ENCODE results near the gene FAM219A. TPM values are rescaled to one million over a fixed set of nuclear protein-coding genes. Genes with fewer than 3 reads are reported as not detected.
"Not testable (repeated sequence)": the region's sequence is repeated elsewhere in the genome, so short reads cannot be mapped to it uniquely, and the experiment has no call there.

Gene FAM219A
- total RNA-seq, 1 donor, result 2.0 TPM

GRCh38 chr9:34374339-34374738, 84.0 kb downstream of the FAM219A start:
- H3K4me3 ChIP-seq (ENCODE audit: low read length), result no peak overlapping the region
- no peaks in the 10 kb centered on the region for H3K27me3 ChIP-seq (ENCODE audit: insufficient read depth, low read length)
- peaks cover 16% of the 10 kb centered on the region for H3K4me1 ChIP-seq (ENCODE audit: insufficient read depth, low read length)
- H3K9me3 ChIP-seq (ENCODE audit: low read depth, low read length), result no peaks in the 10 kb centered on the region

GRCh38 chr9:34373749-34374148, 84.6 kb downstream of the FAM219A start:
- Histone ChIP-seq H3K4me3 (ENCODE audit: low read length) (no peak overlapping the region), H3K4me1 (ENCODE audit: insufficient read depth, low read length) (peaks cover 16% of the 10 kb centered on the region), H3K9me3 (ENCODE audit: low read depth, low read length) (no peaks in the 10 kb centered on the region), H3K27me3 (ENCODE audit: insufficient read depth, low read length) (no peaks in the 10 kb centered on the region)

- Histone ChIP-seq H3K4me1 (ENCODE audit: insufficient read depth, low read length) (peaks cover 16% of the 10 kb centered on the region), H3K9me3 (ENCODE audit: low read depth, low read length) (no peaks in the 10 kb centered on the region), H3K4me3 (ENCODE audit: low read length) (no peak overlapping the region), H3K27me3 (ENCODE audit: insufficient read depth, low read length) (no peaks in the 10 kb centered on the region)
Observed at GRCh38 chr9:34372467-34373011, 85.8 kb downstream of the FAM219A start.

- Histone ChIP-seq H3K4me3 (ENCODE audit: low read length) (no peak overlapping the region), H3K4me1 (ENCODE audit: insufficient read depth, low read length) (peaks cover 11% of the 10 kb centered on the region), H3K27me3 (ENCODE audit: insufficient read depth, low read length) (no peaks in the 10 kb centered on the region), H3K9me3 (ENCODE audit: low read depth, low read length) (no peaks in the 10 kb centered on the region)
Observed at GRCh38 chr9:34371886-34372466, 86.4 kb downstream of the FAM219A start.

GRCh38 chr9:34370970-34371880, 87.1 kb downstream of the FAM219A start:
- no peaks in the 10 kb centered on the region for H3K27me3 ChIP-seq (ENCODE audit: insufficient read depth, low read length)
- peaks cover 6% of the 10 kb centered on the region for H3K4me1 ChIP-seq (ENCODE audit: insufficient read depth, low read length)
- no peak overlapping the region for H3K4me3 ChIP-seq (ENCODE audit: low read length)
- no peaks in the 10 kb centered on the region for H3K9me3 ChIP-seq (ENCODE audit: low read depth, low read length)

- H3K9me3 ChIP-seq (ENCODE audit: low read depth, low read length), result no peaks in the 10 kb centered on the region
- H3K27me3 ChIP-seq (ENCODE audit: insufficient read depth, low read length), result no peaks in the 10 kb centered on the region
- no peak overlapping the region for H3K4me3 ChIP-seq (ENCODE audit: low read length)
- H3K4me1 ChIP-seq (ENCODE audit: insufficient read depth, low read length), result no peaks in the 10 kb centered on the region
Observed at GRCh38 chr9:34370335-34370969, 87.9 kb downstream of the FAM219A start.

- Histone ChIP-seq H3K4me1 (ENCODE audit: insufficient read depth, low read length) (no peaks in the 10 kb centered on the region), H3K4me3 (ENCODE audit: low read length) (no peak overlapping the region), H3K27me3 (ENCODE audit: insufficient read depth, low read length) (no peaks in the 10 kb centered on the region), H3K9me3 (ENCODE audit: low read depth, low read length) (no peaks in the 10 kb centered on the region)
Observed at GRCh38 chr9:34369636-34370035, 88.7 kb downstream of the FAM219A start.

GRCh38 chr9:34368796-34369195, 89.6 kb downstream of the FAM219A start:
- H3K9me3 ChIP-seq (ENCODE audit: low read depth, low read length), result not testable (repeated sequence)

GRCh38 chr9:34367751-34368410, 90.5 kb downstream of the FAM219A start:
- not testable (repeated sequence) for H3K9me3 ChIP-seq (ENCODE audit: low read depth, low read length); H3K4me1 ChIP-seq (ENCODE audit: insufficient read depth, low read length); H3K27me3 ChIP-seq (ENCODE audit: insufficient read depth, low read length); H3K4me3 ChIP-seq (ENCODE audit: low read length)

More at GRCh38 chr9:34368796-34369195, 89.6 kb downstream of the FAM219A start:
- not testable (repeated sequence) for H3K4me1 ChIP-seq (ENCODE audit: insufficient read depth, low read length); H3K4me3 ChIP-seq (ENCODE audit: low read length); H3K27me3 ChIP-seq (ENCODE audit: insufficient read depth, low read length)

GRCh38 chr9:34366365-34366764, 92.0 kb downstream of the FAM219A start:
- Histone ChIP-seq H3K27me3 (ENCODE audit: insufficient read depth, low read length) (no peaks in the 10 kb centered on the region), H3K9me3 (ENCODE audit: low read depth, low read length) (no peaks in the 10 kb centered on the region), H3K4me1 (ENCODE audit: insufficient read depth, low read length) (no peaks in the 10 kb centered on the region)

GRCh38 chr9:34365282-34365681, 93.1 kb downstream of the FAM219A start:
- no peak overlapping the region for H3K4me3 ChIP-seq (ENCODE audit: low read length)
- no peaks in the 10 kb centered on the region for H3K27me3 ChIP-seq (ENCODE audit: insufficient read depth, low read length)
- H3K9me3 ChIP-seq (ENCODE audit: low read depth, low read length), result no peaks in the 10 kb centered on the region
- no peaks in the 10 kb centered on the region for H3K4me1 ChIP-seq (ENCODE audit: insufficient read depth, low read length)

More at GRCh38 chr9:34366365-34366764, 92.0 kb downstream of the FAM219A start:
- no peak overlapping the region for H3K4me3 ChIP-seq (ENCODE audit: low read length)

GRCh38 chr9:34363619-34364351, 94.6 kb downstream of the FAM219A start:
- Histone ChIP-seq H3K4me3 (ENCODE audit: low read length) (no peak overlapping the region), H3K4me1 (ENCODE audit: insufficient read depth, low read length) (no peaks in the 10 kb centered on the region), H3K27me3 (ENCODE audit: insufficient read depth, low read length) (no peaks in the 10 kb centered on the region), H3K9me3 (ENCODE audit: low read depth, low read length) (no peaks in the 10 kb centered on the region)

- Histone ChIP-seq H3K9me3 (ENCODE audit: low read depth, low read length) (no peaks in the 10 kb centered on the region), H3K4me1 (ENCODE audit: insufficient read depth, low read length) (no peaks in the 10 kb centered on the region), H3K4me3 (ENCODE audit: low read length) (no peak overlapping the region)
Observed at GRCh38 chr9:34362614-34363214, 95.7 kb downstream of the FAM219A start.

GRCh38 chr9:34352957-34353356, 105.4 kb downstream of the FAM219A start:
- not testable (repeated sequence) for H3K9me3 ChIP-seq (ENCODE audit: low read depth, low read length); H3K27me3 ChIP-seq (ENCODE audit: insufficient read depth, low read length); H3K4me3 ChIP-seq (ENCODE audit: low read length)

More at GRCh38 chr9:34362614-34363214, 95.7 kb downstream of the FAM219A start:
- no peaks in the 10 kb centered on the region for H3K27me3 ChIP-seq (ENCODE audit: insufficient read depth, low read length)

More at GRCh38 chr9:34352957-34353356, 105.4 kb downstream of the FAM219A start:
- H3K4me1 ChIP-seq (ENCODE audit: insufficient read depth, low read length), result not testable (repeated sequence)

Data from mononuclear cell (primary cell).